ENCODE data around the gene KIF19. TPM values are rescaled to one million over a fixed set of nuclear protein-coding genes. Genes with fewer than 3 reads are reported as not detected.

Gene KIF19
- polyA plus RNA-seq, 1 experiment = not detected

GRCh38 chr17:74344658-74345057 is 18.6 kb downstream of the KIF19 start:
- POLR2A ChIA-PET = interaction anchor here (0.6 kb wide), 1 partner anchor 112 kb away, joined by 6 read pairs; no protein-coding TSS in a partner anchor
- Histone ChIP-seq H3K27me3 (ENCODE audit: control insufficient read depth, insufficient read depth, low read length) (no peaks in the 10 kb centered on the region), H3K27ac (ENCODE audit: low read depth, low read length) (no peak overlapping the region), H3K9me3 (ENCODE audit: control insufficient read depth, insufficient read depth, low read length) (no peaks in the 10 kb centered on the region; the same call in 1 of the 2 replicates), H3K4me3 (ENCODE audit: low read depth, low read length) (no peak overlapping the region)
- CTCF ChIA-PET = no interaction called here
- no peak for DNase-seq (ENCODE audit: low read depth, low spot score)
- no peak for TF ChIP-seq CTCF (IDR thresholded peaks at IDR 0.05; ENCODE audit: low read depth, low read length)

GRCh38 chr17:74345433-74346241 is 19.6 kb downstream of the KIF19 start:
- DNase-seq (ENCODE audit: low read depth, low spot score) = no peak
- ChIA-PET CTCF (interaction anchor here (1.0 kb wide), 1 partner anchor 23 kb away, joined by 3 read pairs; no protein-coding TSS in a partner anchor), POLR2A (no interaction called here)
- Histone ChIP-seq H3K27ac (ENCODE audit: low read depth, low read length) (no peak overlapping the region), H3K27me3 (ENCODE audit: control insufficient read depth, insufficient read depth, low read length) (no peaks in the 10 kb centered on the region), H3K4me3 (ENCODE audit: low read depth, low read length) (no peak overlapping the region), H3K9me3 (ENCODE audit: control insufficient read depth, insufficient read depth, low read length) (no peaks in the 10 kb centered on the region; the same call in 1 of the 2 replicates)
- no peak for TF ChIP-seq CTCF (IDR thresholded peaks at IDR 0.05; ENCODE audit: low read depth, low read length)

- no peaks in the 10 kb centered on the region for H3K27me3 ChIP-seq (ENCODE audit: control insufficient read depth, insufficient read depth, low read length)
- no peaks in the 10 kb centered on the region for H3K9me3 ChIP-seq (ENCODE audit: control insufficient read depth, insufficient read depth, low read length)
- H3K4me3 ChIP-seq (ENCODE audit: low read depth, low read length) = no peak overlapping the region
- TF ChIP-seq CTCF (IDR thresholded peaks at IDR 0.05; ENCODE audit: low read depth, low read length) = no peak
- H3K27ac ChIP-seq (ENCODE audit: low read depth, low read length) = no peak overlapping the region
- POLR2A ChIA-PET = no interaction called here
- CTCF ChIA-PET = interaction anchor here (1.2 kb wide), 1 partner anchor 110 kb away, joined by 3 read pairs; no protein-coding TSS in a partner anchor
- DNase-seq (ENCODE audit: low read depth, low spot score) = no peak
Observed at GRCh38 chr17:74347646-74348045, 21.6 kb downstream of the KIF19 start.

GRCh38 chr17:74349120-74349519 is 23.1 kb downstream of the KIF19 start:
- ChIA-PET POLR2A (no interaction called here), CTCF (no interaction called here)
- H3K27ac ChIP-seq (ENCODE audit: low read depth, low read length) = no peak overlapping the region
- no peaks in the 10 kb centered on the region for H3K9me3 ChIP-seq (ENCODE audit: control insufficient read depth, insufficient read depth, low read length)
- no peak for TF ChIP-seq CTCF (IDR thresholded peaks at IDR 0.05; ENCODE audit: low read depth, low read length)
- no peaks in the 10 kb centered on the region for H3K27me3 ChIP-seq (ENCODE audit: control insufficient read depth, insufficient read depth, low read length)
- H3K4me3 ChIP-seq (ENCODE audit: low read depth, low read length) = no peak overlapping the region
- DNase-seq (ENCODE audit: low read depth, low spot score) = no peak

GRCh38 chr17:74350486-74350885 is 24.5 kb downstream of the KIF19 start:
- H3K27me3 ChIP-seq (ENCODE audit: control insufficient read depth, insufficient read depth, low read length) = peaks cover 6% of the 10 kb centered on the region
- H3K4me3 ChIP-seq (ENCODE audit: low read depth, low read length) = no peak overlapping the region
- TF ChIP-seq CTCF (IDR thresholded peaks at IDR 0.05; ENCODE audit: low read depth, low read length) = no peak
- no peak for DNase-seq (ENCODE audit: low read depth, low spot score)
- CTCF ChIA-PET = interaction anchor here (1.5 kb wide), 1 partner anchor 18 kb away, joined by 3 read pairs; no protein-coding TSS in a partner anchor
- H3K27ac ChIP-seq (ENCODE audit: low read depth, low read length) = no peak overlapping the region
- H3K9me3 ChIP-seq (ENCODE audit: control insufficient read depth, insufficient read depth, low read length) = no peaks in the 10 kb centered on the region
- POLR2A ChIA-PET = no interaction called here

Data from AG04450 (cell line).